GM21737 (cell line): Measurements from ENCODE around the gene RBFOX1.

Source experiments
- ATAC-seq: cut with Tn5 transposase; IDR thresholded peaks from one replicate; pipeline ENCODE4 v1.9.1; 2021; ENCODE audit warnings: mild to moderate bottlenecking, moderate library complexity; ENCODE audit not compliant: unreplicated experiment

RBFOX1 gene

GRCh38 chr16:7334801-7335560 is 2.3 kb downstream of the RBFOX1 start:
- ATAC-seq, result no peak

GRCh38 chr16:7335991-7336634 is 3.5 kb downstream of the RBFOX1 start:
- no peak for ATAC-seq

- no peak for ATAC-seq
These were observed 4.1 kb downstream of the RBFOX1 start for GRCh38 chr16:7336742-7337141.

- no peak for ATAC-seq
These were observed 6.2 kb downstream of the RBFOX1 start for GRCh38 chr16:7338826-7339225.

- ATAC-seq, result no peak
These were observed 7.1 kb downstream of the RBFOX1 start for GRCh38 chr16:7339700-7340099.

GRCh38 chr16:7340938-7341337 is 8.3 kb downstream of the RBFOX1 start:
- ATAC-seq, result no peak

- ATAC-seq, result no peak
These were observed 10.0 kb downstream of the RBFOX1 start for GRCh38 chr16:7342598-7342997.

GRCh38 chr16:7343243-7343642 is 10.6 kb downstream of the RBFOX1 start:
- ATAC-seq, result no peak

- ATAC-seq, result no peak
These were observed 12.5 kb downstream of the RBFOX1 start for GRCh38 chr16:7344830-7345780.

- ATAC-seq, result no peak
These were observed 18.2 kb downstream of the RBFOX1 start for GRCh38 chr16:7350806-7351205.

GRCh38 chr16:7351610-7352510 is 19.2 kb downstream of the RBFOX1 start:
- no peak for ATAC-seq

GRCh38 chr16:7355758-7356157 is 23.1 kb downstream of the RBFOX1 start:
- ATAC-seq, result no peak

- ATAC-seq, result no peak
These were observed 28.9 kb downstream of the RBFOX1 start for GRCh38 chr16:7361416-7362129.

GRCh38 chr16:7362231-7362630 is 29.6 kb downstream of the RBFOX1 start:
- ATAC-seq, result no peak

GRCh38 chr16:7363422-7364417 is 31.1 kb downstream of the RBFOX1 start:
- ATAC-seq, result no peak

GRCh38 chr16:7366041-7366440 is 33.4 kb downstream of the RBFOX1 start:
- ATAC-seq, result no peak

GRCh38 chr16:7366993-7367880 is 34.6 kb downstream of the RBFOX1 start:
- no peak for ATAC-seq

- ATAC-seq, result no peak
These were observed 36.6 kb downstream of the RBFOX1 start for GRCh38 chr16:7369204-7369603.
